ENCODE data around the gene METTL27.

DNA sequence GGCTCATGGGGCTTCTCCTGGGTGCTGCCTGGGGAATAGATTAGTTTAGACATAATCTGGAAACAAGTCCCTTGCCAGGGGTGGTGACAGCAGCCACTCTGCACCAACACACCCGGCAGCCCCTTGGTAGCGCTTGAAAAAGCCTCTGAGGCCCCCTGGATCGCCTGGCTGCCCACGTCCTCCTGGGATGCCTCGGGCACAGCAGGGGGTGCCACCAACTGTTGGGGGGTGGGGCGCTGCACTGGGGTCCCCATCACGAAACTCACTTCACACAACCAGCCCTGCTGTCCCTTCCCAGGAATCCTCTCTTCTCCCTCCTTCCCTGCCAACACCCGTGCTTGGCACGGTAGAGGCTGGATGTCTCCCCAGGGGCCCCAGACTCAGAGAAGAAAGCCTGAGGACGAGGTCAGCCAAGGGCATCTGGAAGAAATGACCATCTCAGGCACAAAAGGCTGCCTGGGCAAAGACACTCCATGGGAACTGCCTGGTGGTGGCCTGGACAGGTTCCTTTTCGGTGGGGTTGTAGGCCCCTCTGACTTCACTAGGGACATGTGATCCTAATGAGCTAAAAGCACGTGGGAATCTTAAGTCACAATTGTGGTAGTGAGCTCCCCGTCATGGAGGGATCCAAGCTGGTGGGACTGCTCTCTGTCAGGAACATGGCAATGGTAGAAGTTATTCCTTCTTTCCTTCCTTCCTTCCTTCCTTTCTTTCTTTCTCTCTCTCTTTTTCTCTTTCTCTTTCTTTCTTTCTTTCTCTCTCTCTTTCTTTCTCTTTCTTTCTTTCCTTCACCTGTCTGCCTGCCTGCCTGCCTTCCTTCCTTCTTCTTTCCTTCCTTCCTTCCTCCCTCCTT is 30.0 kb upstream of the METTL27 start:
- TF ChIP-seq CTCF (IDR thresholded peaks at IDR 0.05) (no peak), POLR2A (IDR thresholded peaks at IDR 0.05) (no peak)

All from esophagus squamous epithelium (tissue), 4 donors.